ENCODE measurements around the gene ZFP30. TPM values are rescaled to one million over a fixed set of nuclear protein-coding genes. Genes with fewer than 3 reads are reported as not detected.

Gene ZFP30
- total RNA-seq = 10.9 and 13.6 TPM in 2 replicates

GRCh38 chr19:37655301-37655688, at the start of gene ZFP30:
ZFP30 (minus strand) TSS chr19:37655465; CDS start chr19:37647822, 7,643 bp downstream.

GRCh38 chr19:37594304-37594981, 60.8 kb downstream of the ZFP30 start, which contains the start of the genes ZNF540 and ZNF571:
ZNF540 (plus strand) TSS chr19:37594876; CDS start chr19:37598448, 3,572 bp downstream.
ZNF571 (minus strand) TSS chr19:37594792; CDS start chr19:37586676, 8,116 bp downstream.

Other genes with a start within 250 kb of the ZFP30 start
- 4.6 and 6.2 TPM in 2 replicates for gene ZNF569, start 188.0 kb downstream of the ZFP30 start, total RNA-seq
- 4.9 and 6.9 TPM in 2 replicates for gene ZNF570, start 186.1 kb downstream of the ZFP30 start, total RNA-seq
- 0.09 and 0.28 TPM in 2 replicates for gene ZNF793, start 148.5 kb downstream of the ZFP30 start, total RNA-seq
- gene ZNF571, start 60.7 kb downstream of the ZFP30 start, total RNA-seq = 1.3 and 2.1 TPM in 2 replicates
- under 0.01 and 0.28 TPM in 2 replicates for gene ZNF540, start 60.6 kb downstream of the ZFP30 start, total RNA-seq
- gene ZNF607, start 64.3 kb upstream of the ZFP30 start, total RNA-seq = 2.0 and 5.6 TPM in 2 replicates
- gene ZNF573, start 124.1 kb upstream of the ZFP30 start, total RNA-seq = 3.6 and 5.1 TPM in 2 replicates